NCI-H2196 treated with DMSO at 0.1 percent for 48 hours (cell line): ENCODE measurements around the gene ARMC2.
A peak's percentile ranks its signal among the peaks of the same experiment; 100 is the strongest.
"Not testable (repeated sequence)": the region's sequence is repeated elsewhere in the genome, so short reads cannot be mapped to it uniquely, and the experiment has no call there.

Source experiments
- DNase-seq: peaks from one replicate; lab custom pipeline; 2025; ENCODE audit not compliant: unreplicated experiment; lab: John Stamatoyannopoulos, UW

ARMC2 gene

GRCh38 chr6:108831104-108831503, 17.1 kb upstream of the ARMC2 start:
- DNase-seq = no peak

GRCh38 chr6:108832738-108833137, 15.5 kb upstream of the ARMC2 start:
- DNase-seq = no peak

- peak; percentile 33 for DNase-seq
Observed at GRCh38 chr6:108835218-108835850, 12.9 kb upstream of the ARMC2 start.

DNA sequence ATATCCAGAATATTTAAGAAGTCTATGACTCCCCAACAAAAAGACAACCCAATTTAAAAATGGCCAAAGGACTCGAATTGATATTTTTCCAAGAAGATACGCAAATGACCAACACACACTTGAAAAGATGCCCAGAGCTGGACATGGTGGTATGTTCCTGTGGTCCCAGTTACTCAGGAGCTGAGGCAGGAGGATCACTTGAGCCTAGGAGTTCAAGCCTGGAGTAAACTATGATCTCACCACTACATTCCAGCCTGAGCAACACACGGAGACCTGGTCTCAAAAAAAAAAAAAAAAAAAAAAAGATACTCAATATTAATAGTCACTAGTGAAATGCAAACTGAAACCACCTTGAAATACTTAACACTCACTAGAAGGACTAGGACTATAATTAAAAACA, 12.2 kb upstream of the ARMC2 start:
- DNase-seq = no peak

- no peak for DNase-seq
Observed at GRCh38 chr6:108837236-108837971, 10.8 kb upstream of the ARMC2 start.

GRCh38 chr6:108838101-108838717, 10.0 kb upstream of the ARMC2 start:
- no peak for DNase-seq

DNA sequence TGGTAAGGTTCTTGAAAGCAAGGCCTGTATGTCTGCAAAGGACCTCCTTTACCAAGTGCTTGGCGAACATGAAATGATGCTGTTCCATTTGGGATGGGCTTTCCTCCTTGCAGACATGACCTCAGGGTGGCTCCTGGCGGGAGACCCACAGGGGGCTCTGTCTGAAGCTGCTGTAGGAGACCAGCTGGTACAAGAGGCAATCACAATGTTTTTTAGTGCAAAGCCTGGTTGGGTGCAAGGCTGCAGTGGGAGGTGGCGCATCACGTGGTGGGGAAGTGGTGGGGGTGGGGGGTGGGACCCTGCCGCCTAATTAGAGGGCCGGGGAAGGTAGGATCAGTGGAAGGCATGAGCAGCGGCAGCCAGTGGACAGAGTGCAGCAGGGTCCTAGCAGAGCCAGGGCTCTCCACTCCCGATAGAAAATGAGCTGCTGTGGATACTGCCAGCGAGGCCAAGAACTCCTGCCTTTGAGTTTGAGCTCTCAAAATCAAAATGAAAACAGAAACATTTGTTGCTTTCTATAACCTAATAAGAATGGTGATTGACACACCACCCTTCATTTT, 9.1 kb upstream of the ARMC2 start:
- no peak for DNase-seq

DNA sequence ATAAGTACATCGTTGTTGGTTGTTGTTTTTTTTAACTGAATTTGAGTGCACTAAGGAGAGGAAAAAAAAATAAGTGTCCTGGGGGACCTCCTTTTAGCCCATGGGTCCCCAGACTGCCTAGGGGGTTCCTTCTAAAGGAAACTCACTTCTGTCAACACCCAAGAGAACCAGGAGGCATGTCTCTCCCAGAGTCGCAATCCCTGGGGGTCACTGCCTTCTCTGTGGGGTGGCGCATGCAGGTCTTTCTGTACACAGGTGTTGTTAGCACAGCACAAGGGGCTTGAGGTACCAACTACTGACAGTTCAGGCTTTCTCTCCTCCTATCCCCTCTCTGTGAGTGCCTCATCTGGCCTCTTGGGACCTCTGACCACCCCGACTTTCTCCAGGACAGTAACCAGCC, 7.3 kb upstream of the ARMC2 start:
- DNase-seq = no peak

- no peak for DNase-seq
Observed at GRCh38 chr6:108841377-108841855, 6.8 kb upstream of the ARMC2 start.

DNA sequence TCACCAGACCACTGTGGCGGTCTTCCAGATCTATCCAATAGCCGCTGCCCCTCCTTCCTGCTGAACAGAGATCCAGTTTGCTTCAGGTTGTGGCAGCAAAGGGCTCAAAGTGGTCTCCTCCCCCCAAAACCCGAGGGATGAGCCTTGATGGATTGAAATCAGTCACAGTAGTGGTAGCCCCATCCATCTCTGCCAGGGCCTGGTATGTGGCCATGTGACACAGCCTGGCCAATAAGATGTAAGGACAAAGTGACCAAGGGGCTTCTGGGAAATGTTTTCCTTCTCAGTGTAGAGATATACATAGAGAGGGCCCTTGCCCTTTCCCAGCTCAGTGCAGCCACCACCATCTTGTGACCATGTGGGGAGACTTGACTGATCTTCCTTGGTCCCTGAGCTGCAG, 4.1 kb upstream of the ARMC2 start:
- DNase-seq = no peak

DNA sequence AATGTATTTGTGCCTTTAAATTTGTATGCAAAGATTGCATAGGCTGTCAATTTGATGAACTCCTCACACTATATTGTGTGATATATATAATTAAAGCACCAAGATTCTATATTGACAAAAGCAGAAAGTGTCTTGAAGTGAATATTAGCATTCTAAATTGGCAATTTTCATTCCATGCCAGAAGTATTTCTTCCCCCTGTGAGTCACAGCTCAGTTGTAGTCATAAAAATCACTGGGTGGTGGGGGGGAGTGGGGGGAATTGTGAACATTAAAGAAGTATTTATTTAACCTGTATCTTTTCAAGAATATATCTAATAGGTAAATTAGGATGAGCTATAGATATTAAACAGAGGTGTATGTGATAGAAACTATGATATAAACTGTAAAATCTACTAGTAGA, 3.1 kb upstream of the ARMC2 start:
- no peak for DNase-seq

GRCh38 chr6:108846101-108846500, 2.1 kb upstream of the ARMC2 start:
- DNase-seq = no peak

DNA sequence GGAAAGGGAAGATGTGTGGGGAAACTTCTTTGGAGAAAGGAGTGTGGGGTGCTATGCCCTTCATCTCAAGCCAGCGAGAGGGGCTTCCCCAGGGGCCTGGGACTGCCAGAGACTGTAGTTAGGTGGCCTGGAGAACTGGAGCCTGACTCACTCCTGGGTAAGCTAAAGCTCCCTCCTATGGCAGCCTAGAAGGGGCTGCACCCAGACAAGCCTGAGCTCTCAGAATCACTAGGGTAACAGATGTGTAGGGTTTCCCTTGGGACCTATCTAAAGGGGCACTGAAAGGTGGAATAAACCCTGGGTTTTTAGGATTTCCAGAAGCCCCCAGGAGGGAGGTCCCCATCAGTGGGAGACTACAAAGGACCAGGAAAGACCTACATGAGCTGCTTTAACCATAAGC, 1.6 kb upstream of the ARMC2 start:
- no peak for DNase-seq

DNA sequence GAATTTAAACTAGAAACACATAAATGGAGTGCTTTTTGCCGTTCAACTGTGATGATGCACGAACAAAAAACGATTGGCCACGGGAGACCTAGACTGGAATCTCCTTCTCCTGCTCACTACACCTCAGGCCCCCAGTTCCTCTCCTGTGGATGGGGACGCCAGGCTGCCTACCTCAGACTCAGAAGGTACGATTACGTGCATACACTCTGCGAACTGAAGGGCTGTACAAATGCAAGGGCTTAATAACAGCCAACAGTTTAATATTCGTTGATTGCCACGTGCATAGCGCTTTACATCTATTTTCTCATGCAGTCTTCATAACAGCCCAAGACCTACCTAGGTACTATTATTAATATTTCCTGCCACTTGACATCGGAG, 495 bp upstream of the ARMC2 start:
- no peak for DNase-seq

DNA sequence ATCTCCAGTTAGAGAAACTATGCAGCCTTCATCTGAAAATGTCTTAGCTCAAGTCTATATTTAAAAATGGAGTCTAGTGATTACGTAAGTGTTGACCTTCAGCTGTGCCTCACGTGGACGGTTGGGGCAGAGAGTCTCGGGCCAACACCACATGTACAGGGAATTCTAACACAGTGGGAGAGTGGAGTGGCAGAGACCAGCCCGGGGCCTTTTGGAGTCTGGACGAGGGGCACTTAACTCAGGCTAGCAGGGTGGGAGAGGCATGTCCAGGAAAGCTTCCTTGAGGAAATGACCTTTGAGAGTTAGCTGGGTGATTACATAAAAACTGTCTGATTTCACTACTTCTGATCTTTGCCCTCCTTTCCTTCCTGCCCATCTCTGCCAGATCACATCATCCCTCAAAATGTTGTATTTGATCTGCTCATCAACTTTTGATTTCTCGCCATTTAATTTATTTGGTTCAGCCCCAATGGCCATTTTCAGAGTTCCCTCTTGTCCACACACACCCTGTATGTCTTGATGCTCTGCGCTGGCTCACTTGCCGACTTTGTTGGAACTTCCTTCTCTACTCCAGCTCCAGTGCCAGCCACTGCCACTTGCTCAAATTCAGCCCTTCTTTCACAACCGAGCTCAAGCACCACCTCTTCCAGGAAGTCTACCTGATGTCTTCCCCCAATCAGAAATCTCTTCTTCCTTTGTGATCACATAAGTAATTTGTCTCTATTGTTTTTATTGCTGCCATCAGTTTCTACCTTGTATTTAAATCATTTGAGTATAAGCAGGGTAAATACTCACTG, 2.6 kb downstream of the ARMC2 start:
- DNase-seq = no peak

DNA sequence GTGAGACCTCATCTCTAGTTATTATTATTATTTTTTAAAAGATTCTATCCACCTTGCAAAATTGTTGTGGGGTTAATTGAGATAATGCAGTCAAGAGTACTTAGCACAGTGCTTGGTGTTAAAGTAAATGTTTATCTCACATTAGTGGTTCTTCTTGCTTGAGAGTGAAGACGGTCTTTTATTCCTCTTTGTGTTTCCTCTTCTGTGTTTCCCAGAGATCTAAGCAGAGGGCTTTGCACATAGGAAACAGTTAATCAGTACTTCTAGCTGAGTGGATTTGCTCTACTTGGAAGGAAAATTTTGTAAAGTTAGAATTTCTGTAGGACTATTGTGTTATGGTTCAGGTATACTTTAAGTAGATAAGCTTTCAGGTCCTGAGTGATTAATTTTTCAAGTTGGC, 3.5 kb downstream of the ARMC2 start:
- no peak for DNase-seq

GRCh38 chr6:108853077-108853476, 4.9 kb downstream of the ARMC2 start:
- DNase-seq = no peak

- DNase-seq = no peak
Observed at GRCh38 chr6:108862479-108863191, 14.4 kb downstream of the ARMC2 start.

DNA sequence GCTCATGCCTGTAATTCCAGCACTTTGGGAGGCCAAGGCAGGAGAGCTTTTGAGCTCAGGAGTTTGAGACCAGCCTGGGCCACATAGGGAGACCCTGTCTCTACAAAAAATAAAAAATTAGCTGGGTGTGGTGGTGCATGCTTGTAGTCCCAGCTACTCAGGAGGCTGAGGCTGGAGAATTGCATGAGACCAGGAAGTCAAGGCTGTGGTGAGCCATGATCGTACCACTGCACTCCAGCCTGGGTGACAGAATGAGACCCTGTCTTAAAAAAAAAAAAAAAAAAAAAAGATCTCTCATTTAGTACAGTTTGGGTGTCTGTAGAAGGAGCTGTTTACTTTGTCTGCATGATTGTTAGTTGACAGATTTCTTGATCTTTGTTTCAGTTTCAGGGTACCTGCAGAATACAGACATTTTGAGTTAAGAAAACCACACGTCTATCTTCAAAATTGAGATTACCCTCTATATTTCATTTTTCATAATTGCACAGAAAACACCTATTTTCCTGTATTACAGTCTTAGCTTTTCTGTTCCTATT, 17.6 kb downstream of the ARMC2 start:
- DNase-seq = not testable (repeated sequence)

DNA sequence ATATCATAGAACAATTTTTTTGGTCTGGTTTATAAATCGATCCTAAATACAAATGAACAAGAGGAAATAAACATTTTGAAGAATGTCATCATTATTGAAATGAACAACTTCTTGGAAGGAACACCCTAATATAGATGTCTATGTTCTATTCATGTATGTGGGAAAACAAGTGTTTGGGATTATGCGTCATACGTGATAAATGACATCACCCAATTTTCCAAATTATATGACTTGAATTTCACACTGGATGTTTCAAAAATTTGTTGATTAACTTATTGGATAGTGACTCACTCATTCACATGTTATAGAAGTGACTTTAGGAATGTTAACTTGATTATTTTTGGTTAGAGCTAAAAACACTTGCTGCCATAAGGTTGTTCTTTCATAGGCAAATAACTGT, 18.6 kb downstream of the ARMC2 start:
- DNase-seq = no peak
